Heart left ventricle (tissue), 16 donors: ENCODE results near the gene TFAP2B. TPM values are rescaled to one million over a fixed set of nuclear protein-coding genes. Genes with fewer than 3 reads are reported as not detected.

ENCODE experiments used
- ATAC-seq, 4 donors: fragments of 200-7000 bp; cut with Tn5 transposase; one replicate each; pipeline ENCODE4 v1.9.1; 2020 to 2022; ENCODE audit warnings: moderate library complexity in 4 of 4, mild to moderate bottlenecking in 3 of 4, moderate number of reproducible peaks in 1 of 4
- DNase-seq, 5 donors: peaks; one replicate each; pipeline ENCODE4 v3.0.0-alpha.2; 2020
- H3K27ac ChIP-seq, 12 donors: fragments of 200-600 bp; sonication (generic) in 4 of 12; one replicate each; pipeline versions ENCODE4 v1.5.0 to v1.8.0; 2016 to 2022; ENCODE audit warnings: mild to moderate bottlenecking in 2 of 12
- H3K27me3 ChIP-seq, 9 donors: fragments of 200-600 bp; sonication (generic) in 2 of 9; one replicate each; pipeline versions ENCODE4 v1.5.1 to v1.8.0; 2016 to 2022; ENCODE audit warnings: mild to moderate bottlenecking in 3 of 9
- H3K36me3 ChIP-seq, 9 donors: fragments of 200-600 bp; sonication (generic) in 2 of 9; one replicate each; pipeline versions ENCODE4 v1.5.0 to v1.8.0; 2018 to 2022; ENCODE audit warnings: mild to moderate bottlenecking in 2 of 9
- H3K4me1 ChIP-seq, 12 donors: fragments of 200-600 bp; sonication (generic) in 4 of 12; one replicate each; pipeline versions ENCODE4 v1.5.0 to v1.8.0; 2016 to 2022; ENCODE audit warnings: mild to moderate bottlenecking in 3 of 12
- H3K4me3 ChIP-seq, 12 donors: fragments of 200-600 bp; sonication (generic) in 4 of 12; one replicate each; pipeline versions ENCODE4 v1.5.0 to v1.8.0; 2017 to 2022; ENCODE audit warnings: mild to moderate bottlenecking in 9 of 12, moderate library complexity in 4 of 12
- H3K9me3 ChIP-seq, 12 donors: fragments of 200-600 bp; sonication (generic) in 4 of 12; one replicate each; pipeline versions ENCODE4 v1.5.0 to v1.8.0; 2016 to 2022; ENCODE audit warnings: mild to moderate bottlenecking in 1 of 12
- POLR2A ChIP-seq, 2 donors: fragments of 450-650 bp; IDR thresholded peaks; one replicate each; pipeline ENCODE4 v1.6.1; 2017; ENCODE audit warnings: antibody characterized with exemption in 2 of 2, mild to moderate bottlenecking in 2 of 2, moderate library complexity in 2 of 2
- WGBS, 4 donors: extraction: QIAGEN DNeasy Blood & Tissue Kit in 2 of 4; methylation state at CpG; one replicate each; pipeline versions ENCODE4 v1.1.5 to v1.1.7; 2013 to 2018; 5-methylcytosine and 5-hydroxymethylcytosine counted together
- intact Hi-C, 10 donors: fragments of 100-400 bp; cut with DNase I; formaldehyde crosslinking; loops; one replicate each; pipeline versions ENCODE4 v1.11.1 to v1.14.2; 2022
- polyA plus RNA-seq, 2 donors: library from polyadenylated mRNA; stranded (reverse); fragments of 200-250 nt; gene quantifications; one replicate each; pipeline ENCODE4 v1.2.3, GENCODE V29; 2013
- total RNA-seq, 9 donors: library from RNA; depleted of rRNA in 2 of 9; stranded (reverse); fragments of >200 nt in 2 of 9; fragmentation: NEBNext Ultra II Directional in 3 of 9; extraction: Animal tissue kit (Norgen Biotek cat#: 25700) in 3 of 9; gene quantifications; one replicate each; pipeline versions ENCODE4 v1.1.0 to v1.2.4, GENCODE V29; 2016 to 2023
- TF ChIP-seq, protein P1 (sequence below), 12 donors: fragments of 200-600 bp; sonication (generic) in 4 of 12; IDR thresholded peaks; one replicate each; pipeline versions ENCODE4 v1.5.0 to v1.8.0; 2018 to 2022; ENCODE audit warnings: antibody characterized with exemption in 12 of 12, mild to moderate bottlenecking in 5 of 12
- donor health status: ischemic (EF 13 %, LVEDD 7.1; RV severe dilation, severe dysfunction).
- donor health status: healthy with polysubstance abuse.
- donor health status: DM: no; HTN: yes; CAD: no.
- donor health status: DM: no; HTN: no; CAD: no.
- donor health status: ischemic (EF 25% LVEDD 6.9; RV normal size, moderate dysfunction).
- donor health status: ischemic (EF 25% LVEDD 5.7; RV mildly dilated, moderate dysfunction).
- donor health status: healthy.
- donor health status: DM: yes; HTN: yes; CAD: no.
- donor health status: ischemic (EF 35%, LVEDD 5.7; RV mildly dilated, moderate dysfunction).
- donor health status: nonischemic (EF 11% LVEDD 7.7; RV severe dilation, severe dysfunction).
- donor health status: DM: yes; HTN: yes; CAD: no.
- donor health status: PGD.
- donor health status: ischemic (EF 29% LVEDD 5.4; RV normal size, mild dysfunction).
- donor health status: nonischemic (EF 23%, LVEDD 6.1; RV moderate dilation, normal function).

The TFAP2B gene
- total and polyA plus RNA-seq, 11 donors, result not detected

- intact Hi-C loops, result no loop called here
- no peak for TF ChIP-seq POLR2A (IDR thresholded peaks at IDR 0.05)
- TF ChIP-seq, protein P1, sequence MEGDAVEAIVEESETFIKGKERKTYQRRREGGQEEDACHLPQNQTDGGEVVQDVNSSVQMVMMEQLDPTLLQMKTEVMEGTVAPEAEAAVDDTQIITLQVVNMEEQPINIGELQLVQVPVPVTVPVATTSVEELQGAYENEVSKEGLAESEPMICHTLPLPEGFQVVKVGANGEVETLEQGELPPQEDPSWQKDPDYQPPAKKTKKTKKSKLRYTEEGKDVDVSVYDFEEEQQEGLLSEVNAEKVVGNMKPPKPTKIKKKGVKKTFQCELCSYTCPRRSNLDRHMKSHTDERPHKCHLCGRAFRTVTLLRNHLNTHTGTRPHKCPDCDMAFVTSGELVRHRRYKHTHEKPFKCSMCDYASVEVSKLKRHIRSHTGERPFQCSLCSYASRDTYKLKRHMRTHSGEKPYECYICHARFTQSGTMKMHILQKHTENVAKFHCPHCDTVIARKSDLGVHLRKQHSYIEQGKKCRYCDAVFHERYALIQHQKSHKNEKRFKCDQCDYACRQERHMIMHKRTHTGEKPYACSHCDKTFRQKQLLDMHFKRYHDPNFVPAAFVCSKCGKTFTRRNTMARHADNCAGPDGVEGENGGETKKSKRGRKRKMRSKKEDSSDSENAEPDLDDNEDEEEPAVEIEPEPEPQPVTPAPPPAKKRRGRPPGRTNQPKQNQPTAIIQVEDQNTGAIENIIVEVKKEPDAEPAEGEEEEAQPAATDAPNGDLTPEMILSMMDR (IDR thresholded peaks at IDR 0.05), result no peak
- Histone ChIP-seq H3K36me3 (no peaks in the 10 kb centered on the region), H3K27ac (no peak overlapping the region), H3K4me1 (no peaks in the 10 kb centered on the region), H3K4me3 (no peak overlapping the region), H3K27me3 (peaks cover 8 to 100% (median 50%) of the 10 kb centered on the region in 9 donors), H3K9me3 (no peaks in the 10 kb centered on the region)
- DNase-seq (no peak), ATAC-seq (no peak)
- 50 to 61% (median 56%) methylated on average over 1 of the region's 1 CpG for WGBS, 4 donors
Measured at GRCh38 chr6:50832912-50833311, 14.2 kb downstream of the TFAP2B start.

- no peak for ATAC-seq
- H3K4me1 ChIP-seq, result no peaks in the 10 kb centered on the region
- TF ChIP-seq, protein P1 (IDR thresholded peaks at IDR 0.05), result no peak
- TF ChIP-seq POLR2A (IDR thresholded peaks at IDR 0.05), result no peak
- H3K27ac ChIP-seq, result no peak overlapping the region
- no peak for DNase-seq
- intact Hi-C loops, result no loop called here
- no peak overlapping the region for H3K4me3 ChIP-seq
- H3K36me3 ChIP-seq, result no peaks in the 10 kb centered on the region
- 51 to 63% (median 58%) methylated on average over 5 of the region's 5 CpGs for WGBS, 4 donors
- no peaks in the 10 kb centered on the region for H3K9me3 ChIP-seq
- H3K27me3 ChIP-seq, result peaks cover 8 to 100% (median 58%) of the 10 kb centered on the region in 9 donors
Measured at GRCh38 chr6:50834929-50835410, 16.3 kb downstream of the TFAP2B start.

GRCh38 chr6:50836231-50836630 is 17.6 kb downstream of the TFAP2B start:
- Histone ChIP-seq H3K36me3 (no peaks in the 10 kb centered on the region), H3K4me3 (no peak overlapping the region), H3K4me1 (no peaks in the 10 kb centered on the region), H3K27me3 (peaks cover 19 to 99% (median 59%) of the 10 kb centered on the region in 9 donors), H3K27ac (no peak overlapping the region), H3K9me3 (no peaks in the 10 kb centered on the region)
- 3 to 8% (median 6%) methylated on average over 22 of the region's 22 CpGs for whole genome bisulfite sequencing, 4 donors
- no peak for ATAC-seq
- intact Hi-C loops, result no loop called here
- TF ChIP-seq POLR2A (IDR thresholded peaks at IDR 0.05), result no peak
- TF ChIP-seq, protein P1 (IDR thresholded peaks at IDR 0.05), result no peak
- DNase-seq, result no peak

GRCh38 chr6:50837589-50838445 is 19.1 kb downstream of the TFAP2B start:
- Histone ChIP-seq H3K36me3 (no peaks in the 10 kb centered on the region), H3K4me3 (no peak overlapping the region), H3K9me3 (no peaks in the 10 kb centered on the region), H3K4me1 (peaks cover 0 to under 1% (median 0%) of the 10 kb centered on the region in 12 donors), H3K27ac (no peak overlapping the region), H3K27me3 (peaks cover 29 to 99% (median 70%) of the 10 kb centered on the region in 9 donors)
- DNase-seq (no peak), ATAC-seq (no peak)
- WGBS, 4 donors, result 2 to 4% (median 3%) methylated on average over 14 of the region's 14 CpGs
- TF ChIP-seq, protein P1 (IDR thresholded peaks at IDR 0.05), result no peak
- no peak for TF ChIP-seq POLR2A (IDR thresholded peaks at IDR 0.05)
- intact Hi-C loops, result no loop called here
